ENCODE results near the gene CT45A8. TPM values are rescaled to one million over a fixed set of nuclear protein-coding genes. Genes with fewer than 3 reads are reported as not detected.
"Not testable (repeated sequence)": the region's sequence is repeated elsewhere in the genome, so short reads cannot be mapped to it uniquely, and the experiment has no call there.

The CT45A8 gene
- total RNA-seq, result not detected

GRCh38 chrX:135854438-135854837 lies at the start of gene CT45A8:
Gene CT45A8, minus strand, starts transcription at chrX:135854538. Its CDS starts 3,755 bp downstream, at chrX:135850783.
- intact Hi-C loops (cut with DNase I); ATAC-seq: not testable (repeated sequence)

GRCh38 chrX:135893294-135893817 lies 39.0 kb upstream of the CT45A8 start, which contains the start of the genes CT45A10 and SAGE1:
Gene CT45A10, minus strand, starts transcription at chrX:135893444. Its CDS starts 8,100 bp downstream, at chrX:135885344.
Gene SAGE1, plus strand, starts transcription at chrX:135893716. Its CDS starts 2,527 bp downstream, at chrX:135896243.
- DNase-seq (ENCODE audit: low spot score) (no peak), ATAC-seq (no peak)
- intact Hi-C loops (cut with DNase I), result no loop called here

More at GRCh38 chrX:135854438-135854837, at the start of gene CT45A8:
- DNase-seq (ENCODE audit: low spot score), result not testable (repeated sequence)

GRCh38 chrX:135892781-135893180 lies 38.4 kb upstream of the CT45A8 start:
- intact Hi-C loops (cut with DNase I), result no loop called here
- DNase-seq (ENCODE audit: low spot score), result no peak
- ATAC-seq, result no peak

GRCh38 chrX:135890087-135890585 lies 35.8 kb upstream of the CT45A8 start:
- DNase-seq (ENCODE audit: low spot score) (no peak), ATAC-seq (no peak)
- intact Hi-C loops (cut with DNase I), result no loop called here

- ATAC-seq; intact Hi-C loops (cut with DNase I); DNase-seq (ENCODE audit: low spot score): not testable (repeated sequence)
Measured at GRCh38 chrX:135888976-135889375, 34.6 kb upstream of the CT45A8 start.

- ATAC-seq; intact Hi-C loops (cut with DNase I); DNase-seq (ENCODE audit: low spot score): not testable (repeated sequence)
Measured at GRCh38 chrX:135888230-135888629, 33.9 kb upstream of the CT45A8 start.

GRCh38 chrX:135882741-135883140 lies 28.4 kb upstream of the CT45A8 start:
- DNase-seq (ENCODE audit: low spot score); ATAC-seq; intact Hi-C loops (cut with DNase I): not testable (repeated sequence)

- intact Hi-C loops (cut with DNase I); DNase-seq (ENCODE audit: low spot score); ATAC-seq: not testable (repeated sequence)
Measured at GRCh38 chrX:135871712-135872111, 17.4 kb upstream of the CT45A8 start, which contains the start of gene CT45A9. Gene CT45A9, minus strand, starts transcription at chrX:135871812. Its CDS starts 3,751 bp downstream, at chrX:135868061.

GRCh38 chrX:135837180-135837579 lies 17.2 kb downstream of the CT45A8 start, which contains the start of gene CT45A7:
Gene CT45A7, minus strand, starts transcription at chrX:135837280. Its CDS starts 3,747 bp downstream, at chrX:135833533.
- ATAC-seq; intact Hi-C loops (cut with DNase I); DNase-seq (ENCODE audit: low spot score): not testable (repeated sequence)

GRCh38 chrX:135819912-135820311 lies 34.4 kb downstream of the CT45A8 start, which contains the start of gene CT45A2:
Gene CT45A2, minus strand, starts transcription at chrX:135820012. Its CDS starts 3,747 bp downstream, at chrX:135816265.
- ATAC-seq; DNase-seq (ENCODE audit: low spot score); intact Hi-C loops (cut with DNase I): not testable (repeated sequence)

- intact Hi-C loops (cut with DNase I); ATAC-seq; DNase-seq (ENCODE audit: low spot score): not testable (repeated sequence)
Measured at GRCh38 chrX:135802687-135803086, 51.7 kb downstream of the CT45A8 start, which contains the start of gene CT45A6. Gene CT45A6, minus strand, starts transcription at chrX:135802787. Its CDS starts 3,794 bp downstream, at chrX:135798993.

Other genes with a start within 250 kb of the CT45A8 start
- gene CT45A1, start 140.9 kb downstream of the CT45A8 start, total RNA-seq, result not detected
- gene CT45A3, start 86.3 kb downstream of the CT45A8 start, total RNA-seq, result not detected
- gene CT45A5, start 69.0 kb downstream of the CT45A8 start, total RNA-seq, result not detected
- gene CT45A6, start 51.8 kb downstream of the CT45A8 start, total RNA-seq, result not detected
- not detected for gene CT45A2, start 34.5 kb downstream of the CT45A8 start, total RNA-seq
- not detected for gene CT45A7, start 17.3 kb downstream of the CT45A8 start, total RNA-seq
- not detected for gene CT45A9, start 17.3 kb upstream of the CT45A8 start, total RNA-seq
- gene CT45A10, start 38.9 kb upstream of the CT45A8 start, total RNA-seq, result not detected
- gene SAGE1, start 39.2 kb upstream of the CT45A8 start, total RNA-seq, result not detected
- gene MMGT1, start 119.5 kb upstream of the CT45A8 start, total RNA-seq, result 26.9 TPM
- 21.4 TPM for gene SLC9A6, start 130.9 kb upstream of the CT45A8 start, total RNA-seq

Measured in sciatic nerve (tissue), 2 donors.